Measurements from ENCODE around the gene CKAP2L. TPM values are rescaled to one million over a fixed set of nuclear protein-coding genes. Genes with fewer than 3 reads are reported as not detected.

The CKAP2L gene
- total RNA-seq, 1 donor from 2014 or later = not detected

DNA sequence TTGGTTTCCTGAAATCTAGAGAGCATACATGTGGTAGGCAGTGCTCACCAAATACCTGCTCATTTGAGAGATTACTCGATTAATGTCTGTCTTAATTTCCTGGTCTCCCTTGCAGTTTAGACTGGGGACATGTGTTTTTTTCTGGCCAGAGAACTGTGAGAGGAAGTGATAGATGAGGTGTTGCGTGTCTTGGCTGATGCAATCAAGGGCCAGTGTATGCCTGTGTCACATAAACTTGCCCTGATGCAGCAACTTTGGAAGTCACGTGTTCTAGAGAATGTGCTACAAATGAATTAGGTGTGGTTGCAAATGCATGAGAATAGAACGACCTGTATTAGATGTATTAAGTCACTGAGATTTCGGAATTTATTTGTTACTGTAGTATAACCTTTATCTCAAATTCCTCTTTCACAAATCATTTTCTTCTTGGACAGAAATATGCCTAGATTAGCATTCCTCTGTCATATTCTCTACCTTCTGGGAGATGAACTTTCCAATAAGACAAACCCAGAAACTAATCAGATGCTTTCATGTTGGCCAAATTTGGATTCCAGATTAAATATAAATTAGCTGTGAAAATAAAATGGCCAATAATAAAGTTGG, 29.8 kb upstream of the CKAP2L start:
- Histone ChIP-seq H3K4me3 (no peak overlapping the region), H3K36me3 (no peaks in the 10 kb centered on the region), H3K27ac (no peak overlapping the region), H3K4me1 (no peaks in the 10 kb centered on the region), H3K27me3 (no peaks in the 10 kb centered on the region), H3K9me3 (no peaks in the 10 kb centered on the region)
- intact Hi-C loops (cut with DNase I) = no loop called here
- DNase-seq (ENCODE audit: low spot score in 2 of 2) = peak; percentile 41 to 75
- TF ChIP-seq, protein P1, sequence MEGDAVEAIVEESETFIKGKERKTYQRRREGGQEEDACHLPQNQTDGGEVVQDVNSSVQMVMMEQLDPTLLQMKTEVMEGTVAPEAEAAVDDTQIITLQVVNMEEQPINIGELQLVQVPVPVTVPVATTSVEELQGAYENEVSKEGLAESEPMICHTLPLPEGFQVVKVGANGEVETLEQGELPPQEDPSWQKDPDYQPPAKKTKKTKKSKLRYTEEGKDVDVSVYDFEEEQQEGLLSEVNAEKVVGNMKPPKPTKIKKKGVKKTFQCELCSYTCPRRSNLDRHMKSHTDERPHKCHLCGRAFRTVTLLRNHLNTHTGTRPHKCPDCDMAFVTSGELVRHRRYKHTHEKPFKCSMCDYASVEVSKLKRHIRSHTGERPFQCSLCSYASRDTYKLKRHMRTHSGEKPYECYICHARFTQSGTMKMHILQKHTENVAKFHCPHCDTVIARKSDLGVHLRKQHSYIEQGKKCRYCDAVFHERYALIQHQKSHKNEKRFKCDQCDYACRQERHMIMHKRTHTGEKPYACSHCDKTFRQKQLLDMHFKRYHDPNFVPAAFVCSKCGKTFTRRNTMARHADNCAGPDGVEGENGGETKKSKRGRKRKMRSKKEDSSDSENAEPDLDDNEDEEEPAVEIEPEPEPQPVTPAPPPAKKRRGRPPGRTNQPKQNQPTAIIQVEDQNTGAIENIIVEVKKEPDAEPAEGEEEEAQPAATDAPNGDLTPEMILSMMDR (IDR thresholded peaks at IDR 0.05) = no peak

DNA sequence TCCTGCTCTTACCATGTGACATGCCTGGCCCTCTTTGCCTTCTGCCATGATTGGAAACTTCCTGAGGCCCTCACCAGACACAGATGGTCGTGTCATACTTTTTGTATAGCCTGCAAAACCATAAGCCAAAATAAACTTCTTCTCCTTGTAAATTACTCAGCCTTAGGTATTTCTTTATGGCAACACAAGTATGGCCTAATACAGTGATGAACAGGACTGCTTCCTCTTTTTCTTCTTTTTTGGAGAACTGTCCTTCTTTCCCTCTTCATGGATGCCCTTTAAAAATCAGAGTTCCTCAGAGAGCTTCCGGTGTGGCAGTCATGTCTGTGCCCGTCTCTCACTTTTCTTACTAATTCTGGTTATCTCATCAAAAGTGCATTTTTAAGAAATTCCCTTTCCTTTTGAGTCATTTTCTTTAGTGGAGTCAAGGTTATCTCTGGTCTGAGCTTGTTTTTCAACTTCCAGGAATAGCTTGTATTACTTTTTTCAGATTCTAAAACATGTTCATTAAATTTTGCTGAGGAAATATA, 29.1 kb upstream of the CKAP2L start:
- H3K4me3 ChIP-seq = no peak overlapping the region

DNA sequence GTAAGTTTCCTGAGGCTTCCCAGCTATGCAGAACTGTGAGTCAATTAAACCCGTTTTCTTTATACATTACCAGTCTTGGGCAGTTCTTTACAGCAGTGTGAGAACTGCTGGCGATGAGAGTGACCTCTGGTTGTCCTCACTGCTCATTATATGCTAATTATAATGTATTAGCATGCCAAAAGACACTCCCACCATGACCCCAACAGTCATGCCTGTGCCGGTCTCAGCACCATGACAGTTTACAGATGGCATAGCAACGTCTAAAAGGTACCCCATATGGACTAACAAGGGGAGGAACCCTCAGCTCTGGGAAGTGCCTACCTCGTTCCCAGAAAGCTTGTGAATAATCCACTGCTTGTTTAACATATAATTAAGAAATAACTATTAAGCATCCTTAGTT, 28.0 kb upstream of the CKAP2L start:
- intact Hi-C loops (cut with DNase I) = no loop called here
- H3K27me3 ChIP-seq = no peaks in the 10 kb centered on the region
- H3K4me1 ChIP-seq = no peaks in the 10 kb centered on the region
- H3K9me3 ChIP-seq = no peaks in the 10 kb centered on the region
- H3K4me3 ChIP-seq = no peak overlapping the region
- H3K27ac ChIP-seq = no peak overlapping the region
- TF ChIP-seq, protein P1 (IDR thresholded peaks at IDR 0.05) = no peak
- no peaks in the 10 kb centered on the region for H3K36me3 ChIP-seq
- no peak for DNase-seq (ENCODE audit: low spot score in 2 of 2)

More for the DNA sequence above, 29.1 kb upstream of the CKAP2L start:
- no peaks in the 10 kb centered on the region for H3K27me3 ChIP-seq
- TF ChIP-seq, protein P1 (IDR thresholded peaks at IDR 0.05) = no peak
- no peaks in the 10 kb centered on the region for H3K9me3 ChIP-seq
- intact Hi-C loops (cut with DNase I) = no loop called here
- no peak overlapping the region for H3K27ac ChIP-seq
- H3K4me1 ChIP-seq = no peaks in the 10 kb centered on the region
- no peak for DNase-seq (ENCODE audit: low spot score in 2 of 2)
- H3K36me3 ChIP-seq = no peaks in the 10 kb centered on the region

DNA sequence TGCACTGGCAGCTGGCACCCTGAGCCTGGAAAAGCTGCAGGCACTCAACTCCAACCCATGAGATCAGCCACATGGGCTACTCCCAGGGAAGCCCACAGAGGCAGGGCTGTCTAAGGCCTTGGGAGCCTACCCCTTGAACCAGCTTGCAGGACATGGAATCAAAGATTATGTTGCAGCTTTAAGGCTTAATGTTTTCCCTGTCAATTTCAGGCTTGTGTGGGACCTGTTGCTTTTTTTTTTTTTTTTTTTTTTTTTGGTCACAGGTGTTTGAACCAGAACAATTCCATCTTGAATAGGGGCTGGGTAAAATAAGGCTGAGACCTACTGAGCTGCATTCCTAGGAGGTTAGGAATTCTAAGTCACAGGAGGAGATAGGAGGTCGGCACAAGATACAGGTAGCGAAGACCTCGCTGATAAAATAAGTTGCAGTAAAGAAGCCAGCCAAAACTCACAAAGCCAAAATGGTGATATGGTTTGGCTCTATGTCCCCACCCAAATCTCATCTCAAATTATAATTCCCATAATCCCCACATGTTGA, 27.4 kb upstream of the CKAP2L start:
- Histone ChIP-seq H3K4me1 (no peaks in the 10 kb centered on the region), H3K27ac (no peak overlapping the region), H3K4me3 (no peak overlapping the region), H3K9me3 (no peaks in the 10 kb centered on the region), H3K27me3 (no peaks in the 10 kb centered on the region), H3K36me3 (no peaks in the 10 kb centered on the region)
- no peak for DNase-seq (ENCODE audit: low spot score in 2 of 2)
- TF ChIP-seq, protein P1 (IDR thresholded peaks at IDR 0.05) = no peak
- intact Hi-C loops (cut with DNase I) = no loop called here

DNA sequence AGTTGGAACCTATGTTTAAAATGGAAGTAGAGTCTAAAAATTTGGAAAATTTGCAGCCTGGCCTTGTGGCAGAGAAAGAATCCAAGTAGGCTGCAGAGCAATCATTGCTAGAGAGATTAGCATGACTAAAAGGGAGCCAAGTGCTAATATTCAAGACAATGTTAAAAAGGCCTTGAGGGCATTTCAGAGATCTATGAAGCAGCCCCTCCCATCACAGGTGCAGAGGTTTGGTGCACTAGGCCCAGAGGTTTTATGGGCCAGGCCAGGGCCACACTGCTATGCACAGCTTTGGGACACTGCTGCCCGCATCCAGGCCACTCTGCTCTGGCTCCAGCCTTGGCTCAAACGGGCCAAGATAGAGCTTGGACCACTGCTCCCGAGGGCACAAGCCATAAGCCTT, 26.6 kb upstream of the CKAP2L start:
- no peak overlapping the region for H3K4me3 ChIP-seq
- no peaks in the 10 kb centered on the region for H3K9me3 ChIP-seq
- TF ChIP-seq, protein P1 (IDR thresholded peaks at IDR 0.05) = no peak
- no peak overlapping the region for H3K27ac ChIP-seq
- H3K27me3 ChIP-seq = no peaks in the 10 kb centered on the region
- H3K36me3 ChIP-seq = no peaks in the 10 kb centered on the region
- H3K4me1 ChIP-seq = no peaks in the 10 kb centered on the region
- no peak for DNase-seq (ENCODE audit: low spot score in 2 of 2)
- intact Hi-C loops (cut with DNase I) = no loop called here

Measured in ascending aorta (tissue), 2 donors.